GM12878 (cell line): ENCODE results near the gene CLCA2. TPM values are rescaled to one million over a fixed set of nuclear protein-coding genes. Genes with fewer than 3 reads are reported as not detected.

Source experiments
- ATAC-seq: fragments of 200-7000 bp; cut with Tn5 transposase; 3 replicates; pipeline ENCODE4 v1.9.1; 2020; ENCODE audit warnings: mild to moderate bottlenecking, moderate library complexity
- BruUV-seq: library from RNA; stranded (reverse); fragments of 400-500 nt; replicated peaks from 2 replicates; lab custom pipeline; 2021; lab: Mats Ljungman, UMichigan
- CTCF ChIA-PET: fragments of 300-600 bp; sonication (Branson Sonifier 250); formaldehyde crosslinking; extraction: SDS; loops from one replicate; lab custom pipeline; 2021; ENCODE audit warnings: inconsistent platforms; lab: Yijun Ruan, JAX
- POLR2A ChIA-PET: fragments of 350-600 bp; formaldehyde crosslinking; extraction: SDS; loops from one replicate; lab custom pipeline; 2021; ENCODE audit warnings: inconsistent platforms; lab: Charles Lee
- RAD21 ChIA-PET: fragments of 300-600 bp; sonication (Branson Sonifier 250); formaldehyde crosslinking; loops from one replicate; lab custom pipeline; 2023; ENCODE audit warnings: antibody characterized with exemption; ENCODE audit not compliant: unreplicated experiment; lab: Charles Lee
- SMC1A ChIA-PET: fragments of 300-600 bp; sonication (Branson Sonifier 250); formaldehyde crosslinking; loops from one replicate; lab custom pipeline; 2023; ENCODE audit not compliant: unreplicated experiment, uncharacterized antibody; lab: Charles Lee
- DNase-seq: peaks from one replicate; pipeline ENCODE4 v3.0.0-alpha.2; 2011; ENCODE audit warnings: low read depth, low spot score
- FAIRE-seq: peaks from 3 replicates; lab custom pipeline; 2011; peaks lifted over from hg19 to GRCh38; lab: Jason Lieb, UNC
- H2AFZ ChIP-seq: 2 replicates; pipeline ENCODE4 v1.6.0; 2011; ENCODE audit warnings: low read depth, low read length, control low read depth; ENCODE audit not compliant: control insufficient read depth
- H3K27ac ChIP-seq: 2 replicates; pipeline ENCODE4 v1.5.1; 2011; ENCODE audit warnings: control low read depth; ENCODE audit not compliant: control insufficient read depth, insufficient read depth
- H3K27me3 ChIP-seq, 2 experiments: replicated peaks in 1 of 2; 2 replicates each; pipeline versions ENCODE4 v1.6.0 to v1.6.1; 2011; ENCODE audit warnings: low read length in 1 of 2; ENCODE audit not compliant: control insufficient read depth in 2 of 2, insufficient read depth in 2 of 2
- H3K36me3 ChIP-seq, 2 experiments: 2 replicates each; pipeline ENCODE4 v1.5.1; 2011; ENCODE audit warnings: low read length in 1 of 2; ENCODE audit not compliant: control insufficient read depth in 2 of 2, insufficient read depth in 2 of 2
- H3K4me1 ChIP-seq: 2 replicates; pipeline ENCODE4 v1.6.1; 2011; ENCODE audit warnings: mild to moderate bottlenecking, low read length, moderate library complexity, mixed read lengths; ENCODE audit not compliant: control insufficient read depth, insufficient read depth
- H3K4me2 ChIP-seq: 2 replicates; pipeline ENCODE4 v1.6.0; 2011; ENCODE audit warnings: control low read depth; ENCODE audit not compliant: control insufficient read depth, insufficient read depth
- H3K4me3 ChIP-seq: fragments of 200-600 bp; sonication (generic); 2 replicates; pipeline ENCODE4 v1.5.1; 2016
- H3K79me2 ChIP-seq: 2 replicates; pipeline ENCODE4 v1.6.0; 2011; ENCODE audit warnings: low read length; ENCODE audit not compliant: control insufficient read depth, insufficient read depth
- H3K9ac ChIP-seq: 2 replicates; pipeline ENCODE4 v1.8.0; 2011; ENCODE audit warnings: low read length, control low read depth, mixed read lengths; ENCODE audit not compliant: control insufficient read depth, insufficient read depth
- H3K9me3 ChIP-seq: replicated peaks from 3 replicates; pipeline ENCODE4 v1.5.1; 2011; ENCODE audit warnings: mild to moderate bottlenecking, low read length; ENCODE audit not compliant: control insufficient read depth, insufficient read depth
- H4K20me1 ChIP-seq: 2 replicates; pipeline ENCODE4 v1.6.0; 2011; ENCODE audit not compliant: control insufficient read depth, insufficient read depth
- EGR1 ChIP-seq, 2 experiments: IDR thresholded peaks; 1 replicate in 1 of 2; 2 replicates in 1 of 2; pipeline ENCODE4 v1.6.1; 2011 to 2012; ENCODE audit warnings: low read depth in 2 of 2, low read length in 2 of 2, borderline replicate concordance in 1 of 2, mild to moderate bottlenecking in 1 of 2, moderate library complexity in 1 of 2
- ELK1 ChIP-seq: IDR thresholded peaks from 2 replicates; pipeline ENCODE4 v1.6.1; 2012; ENCODE audit warnings: low read depth, low read length, improper control_type of control experiment
- IKZF2 ChIP-seq, 2 experiments: fragments of 450-650 bp; IDR thresholded peaks; 2 replicates each; pipeline ENCODE4 v1.6.1; 2017; ENCODE audit warnings: mild to moderate bottlenecking in 2 of 2, moderate library complexity in 2 of 2
- JUND ChIP-seq: IDR thresholded peaks from 2 replicates; pipeline ENCODE4 v1.6.1; 2012; ENCODE audit warnings: low read depth, mild to moderate bottlenecking, low read length, improper control_type of control experiment, moderate library complexity
- MXI1 ChIP-seq: fragments of 150-350 bp; IDR thresholded peaks from 2 replicates; pipeline ENCODE4 v1.6.1; 2011; ENCODE audit warnings: low read depth, mild to moderate bottlenecking, inconsistent platforms, low read length, improper control_type of control experiment
- NFIC ChIP-seq: IDR thresholded peaks from 2 replicates; pipeline ENCODE4 v1.6.1; 2012; ENCODE audit warnings: low read depth, mild to moderate bottlenecking, inconsistent platforms, low read length, moderate library complexity
- RELB ChIP-seq: fragments of 450-650 bp; IDR thresholded peaks from 2 replicates; pipeline ENCODE4 v1.6.1; 2017; ENCODE audit warnings: low read depth, mild to moderate bottlenecking, moderate library complexity
- SMARCA5 ChIP-seq: fragments of 450-650 bp; IDR thresholded peaks from 2 replicates; pipeline ENCODE4 v1.6.1; 2017; ENCODE audit warnings: mild to moderate bottlenecking
- TARDBP ChIP-seq: IDR thresholded peaks from 2 replicates; pipeline ENCODE4 v1.6.1; 2016; ENCODE audit warnings: borderline replicate concordance
- WRNIP1 ChIP-seq: IDR thresholded peaks from 2 replicates; pipeline ENCODE4 v1.6.1; 2011; ENCODE audit warnings: low read depth, low read length, improper control_type of control experiment, borderline replicate concordance
- WGBS: methylation state at CpG from one replicate; pipeline ENCODE4 v1.1.6; 2016; ENCODE audit warnings: low lambda C conversion rate; ENCODE audit not compliant: insufficient replicate concordance, insufficient coverage; ENCODE audit errors: missing lambda C conversion rate; 5-methylcytosine and 5-hydroxymethylcytosine counted together
- in situ Hi-C: fragments of 300-500 bp; cut with MboI; formaldehyde crosslinking; loops from 9 replicates; pipeline ENCODE4 v1.14.3; 2018; ENCODE audit warnings: mixed read lengths
- intact Hi-C: fragments of 100-400 bp; cut with micrococcal nuclease; formaldehyde crosslinking; loops from one replicate; pipeline ENCODE4 v1.14.2; 2022; ENCODE audit not compliant: unreplicated experiment
- polyA plus RNA-seq, 11 experiments: library from polyadenylated mRNA; depleted of rRNA in 4 of 11; unstranded in 6 of 11; stranded (reverse) in 5 of 11; fragments of >200 nt; fragmentation: Nextera tagmentation in 4 of 11; fragmentation: Illumina TruSeq in 1 of 11; extraction: Ambion mirVana in 4 of 11; extraction: Trizol in 1 of 11; gene quantifications; 1 replicate in 1 of 11; 2 replicates in 10 of 11; pipeline versions ENCODE4 v1.2.1 to v1.2.3, GENCODE V29; 2011 to 2016; ENCODE audit warnings: inconsistent platforms in 2 of 11, missing spikeins in 2 of 11, low read depth in 1 of 11
- total RNA-seq, 4 experiments: library from RNA; depleted of rRNA in 3 of 4; stranded (reverse); fragments of >200 nt in 3 of 4; fragmentation: Illumina TruSeq in 1 of 4; extraction: Trizol in 1 of 4; gene quantifications; 2 replicates each; pipeline versions ENCODE4 v1.2.1 to v1.2.3, GENCODE V29; 2013 to 2021

Gene CLCA2
- total and polyA plus RNA-seq, 10 of the 15 experiments (the other 5 are each of a cell fraction or from before 2014, with no cell fraction given) = 0.01 to 0.20 (median 0.08) TPM; not detected in 6

- RAD21 ChIA-PET = no interaction called here
- Histone ChIP-seq H3K9me3 (no peaks in the 10 kb centered on the region), H4K20me1 (no peaks in the 10 kb centered on the region), H3K4me3 (no peak overlapping the region), H3K79me2 (no peaks in the 10 kb centered on the region), H3K4me1 (no peaks in the 10 kb centered on the region), H3K9ac (no peak overlapping the region), H3K27ac (no peak overlapping the region), H3K36me3 (no peaks in the 10 kb centered on the region), H2AFZ (no peak overlapping the region), H3K4me2 (no peak overlapping the region), H3K27me3 (no peaks in the 10 kb centered on the region; a peak in 1 of 4 replicates)
- ATAC-seq (no peak), DNase-seq (no peak), FAIRE-seq (no peak)
- CTCF ChIA-PET = interaction anchor here (4.9 kb wide), 1 partner anchor 22 kb away, joined by 32 read pairs; no protein-coding TSS in a partner anchor
- in situ Hi-C loops (no loop called here), intact Hi-C loops (loop anchor here (10.0 kb wide), 1 partner anchor 606 kb away; no protein-coding TSS in a partner anchor)
- POLR2A ChIA-PET = no interaction called here
- SMC1A ChIA-PET = no interaction called here
- 40% methylated on average over 5 of the region's 5 CpGs for WGBS
- TF ChIP-seq NFIC (no peak), ELK1 (no peak), MXI1 (no peak)
- BruUV-seq = no TSS peak
Observed at GRCh38 chr1:86478416-86479156, 54.6 kb downstream of the CLCA2 start.

GRCh38 chr1:86481966-86482365 lies 58.0 kb downstream of the CLCA2 start:
- WGBS = 88% methylated on average over 4 of the region's 4 CpGs
- POLR2A ChIA-PET = no interaction called here
- no peak for DNase-seq
- Histone ChIP-seq H2AFZ (no peak overlapping the region), H3K4me2 (no peak overlapping the region), H3K4me1 (no peaks in the 10 kb centered on the region), H4K20me1 (no peaks in the 10 kb centered on the region), H3K9me3 (no peaks in the 10 kb centered on the region), H3K4me3 (no peak overlapping the region), H3K27me3 (peaks cover 0 to 1% of the 10 kb centered on the region in 2 experiments; a peak in 1 of 4 replicates), H3K9ac (no peak overlapping the region), H3K36me3 (no peaks in the 10 kb centered on the region), H3K79me2 (no peaks in the 10 kb centered on the region), H3K27ac (no peak overlapping the region)
- no peak for ATAC-seq
- intact Hi-C loops (no loop called here), in situ Hi-C loops (no loop called here)
- no peak for FAIRE-seq
- BruUV-seq = no TSS peak
- SMC1A ChIA-PET = no interaction called here
- RAD21 ChIA-PET = no interaction called here
- CTCF ChIA-PET = interaction anchor here (0.7 to 4.9 kb wide), 3 partner anchors 8 to 102 kb away, joined by 3 to 32 read pairs (median 5); no protein-coding TSS in a partner anchor
- no peak for TF ChIP-seq EGR1 (IDR thresholded peaks at IDR 0.05; ENCODE audit: borderline replicate concordance in 1 of 2, low read depth in 2 of 2, low read length in 2 of 2)
- TF ChIP-seq IKZF2 (IDR thresholded peaks at IDR 0.05) = no peak
- TF ChIP-seq SMARCA5 = no peak
- TF ChIP-seq JUND = no peak
- TF ChIP-seq RELB = no peak
- TF ChIP-seq WRNIP1 = no peak
- TF ChIP-seq TARDBP = no peak
- TF ChIP-seq, all 136 proteins: peak for 0
